B cell (primary cell): ENCODE data around the gene NCK2. TPM values are rescaled to one million over a fixed set of nuclear protein-coding genes. Genes with fewer than 3 reads are reported as not detected.

ENCODE experiments used
- ATAC-seq: fragments of 200-7000 bp; cut with Tn5 transposase; one replicate; pipeline ENCODE4 v1.10.0; 2021; ENCODE audit warnings: low read depth, mild to moderate bottlenecking, moderate number of reproducible peaks, moderate library complexity
- CTCF ChIA-PET: fragments of 350-600 bp; sonication (Branson Sonifier 250); formaldehyde crosslinking; loops from one replicate; lab custom pipeline; 2021; ENCODE audit warnings: antibody characterized with exemption, inconsistent platforms; lab: Charles Lee
- POLR2A ChIA-PET: fragments of 350-600 bp; sonication (Branson Sonifier 250); formaldehyde crosslinking; loops from one replicate; lab custom pipeline; 2021; ENCODE audit warnings: antibody characterized with exemption; lab: Charles Lee
- DNase-seq: peaks from one replicate; pipeline ENCODE4 v3.0.0; 2013
- H2AFZ ChIP-seq: 2 replicates; pipeline ENCODE4 v1.6.1; 2012; ENCODE audit warnings: mild to moderate bottlenecking, low read depth, low read length; ENCODE audit not compliant: insufficient read depth, poor library complexity, severe bottlenecking
- H3K27ac ChIP-seq, 2 donors: 1 replicate in 1 of 2; 2 replicates in 1 of 2; pipeline ENCODE4 v1.5.1; 2012 to 2013; ENCODE audit warnings: low read length in 2 of 2, mild to moderate bottlenecking in 2 of 2, moderate library complexity in 1 of 2
- H3K27me3 ChIP-seq, 4 experiments: fragments of 200-600 bp in 1 of 4; sonication (generic) in 1 of 4; replicated peaks in 1 of 4; 1 replicate in 2 of 4; 2 replicates in 2 of 4; pipeline versions ENCODE4 v1.6.1 to v1.7.0; 2013 to 2016; ENCODE audit warnings: low read length in 3 of 4, mild to moderate bottlenecking in 2 of 4, mixed read lengths in 1 of 4, moderate library complexity in 1 of 4; ENCODE audit not compliant: insufficient read depth in 4 of 4, control insufficient read depth in 3 of 4; ENCODE audit errors: control extremely low read depth in 1 of 4
- H3K36me3 ChIP-seq, 2 experiments: replicated peaks in 1 of 2; 1 replicate in 1 of 2; 2 replicates in 1 of 2; pipeline versions ENCODE4 v1.6.1 to v1.7.1; 2013; ENCODE audit warnings: low read length in 1 of 2; ENCODE audit not compliant: insufficient read depth in 2 of 2, control insufficient read depth in 1 of 2; ENCODE audit errors: control extremely low read depth in 1 of 2, extremely low read depth in 1 of 2
- H3K4me1 ChIP-seq, 2 donors: fragments of 200-600 bp in 1 of 2; sonication (generic) in 1 of 2; 1 replicate in 1 of 2; 2 replicates in 1 of 2; pipeline versions ENCODE4 v1.5.1 to v1.6.1; 2013 to 2017; ENCODE audit warnings: low read length in 2 of 2; ENCODE audit not compliant: control insufficient read depth in 2 of 2, insufficient read depth in 2 of 2
- H3K4me2 ChIP-seq: replicated peaks from 2 replicates; pipeline ENCODE3; 2012; ENCODE audit warnings: mild to moderate bottlenecking, low read depth, low read length; ENCODE audit not compliant: poor library complexity, severe bottlenecking
- H3K4me3 ChIP-seq, 5 experiments: fragments of 200-600 bp in 1 of 5; sonication (generic) in 1 of 5; 1 replicate in 3 of 5; 2 replicates in 2 of 5; pipeline versions ENCODE4 v1.5.1 to v1.7.0; 2011 to 2016; ENCODE audit warnings: low read length in 4 of 5, mild to moderate bottlenecking in 4 of 5, low read depth in 2 of 5, control low read depth in 1 of 5, moderate library complexity in 1 of 5; ENCODE audit not compliant: insufficient read depth in 1 of 5; ENCODE audit errors: control extremely low read depth in 1 of 5, extremely low read depth in 1 of 5
- H3K79me2 ChIP-seq: fragments of 200-600 bp; sonication (generic); one replicate; pipeline ENCODE4 v1.6.0; 2016; ENCODE audit warnings: low read length; ENCODE audit not compliant: control insufficient read depth, insufficient read depth
- H3K9ac ChIP-seq: fragments of 200-600 bp; sonication (generic); 2 replicates; pipeline ENCODE4 v1.6.1; 2017; ENCODE audit warnings: mild to moderate bottlenecking, low read length, moderate library complexity
- H3K9me3 ChIP-seq, 3 donors: one replicate each; pipeline versions ENCODE4 v1.6.1 to v1.7.1; 2013; ENCODE audit warnings: low read length in 2 of 3; ENCODE audit not compliant: control insufficient read depth in 2 of 3, insufficient read depth in 1 of 3; ENCODE audit errors: control extremely low read depth in 1 of 3
- H4K20me1 ChIP-seq: 2 replicates; pipeline ENCODE4 v1.6.0; 2012; ENCODE audit warnings: mild to moderate bottlenecking, low read length; ENCODE audit not compliant: insufficient read depth, control insufficient read depth, poor library complexity, severe bottlenecking
- H3K27ac Mint-ChIP-seq: one replicate; pipeline ENCODE4 v1.8.0; 2021; ENCODE audit warnings: mixed read lengths
- H3K27me3 Mint-ChIP-seq: one replicate; pipeline ENCODE4 v1.8.0; 2021; ENCODE audit warnings: mixed read lengths
- H3K4me1 Mint-ChIP-seq: one replicate; pipeline ENCODE4 v1.8.0; 2021; ENCODE audit warnings: mixed read lengths
- H3K4me3 Mint-ChIP-seq: one replicate; pipeline ENCODE4 v1.8.0; 2021; ENCODE audit warnings: mixed read lengths
- H3K9me3 Mint-ChIP-seq: one replicate; pipeline ENCODE4 v1.8.0; 2022; ENCODE audit warnings: mixed read lengths; ENCODE audit not compliant: insufficient read depth
- CTCF ChIP-seq: fragments of 200-600 bp; IDR thresholded peaks from one replicate; pipeline ENCODE4 v1.8.0; 2022; ENCODE audit warnings: antibody characterized with exemption, mild to moderate bottlenecking
- EZH2 ChIP-seq: IDR thresholded peaks from 2 replicates; pipeline ENCODE4 v1.6.1; 2012; ENCODE audit warnings: borderline replicate concordance, low read depth, mild to moderate bottlenecking, moderate library complexity, low read length; ENCODE audit not compliant: insufficient read depth, poor library complexity, severe bottlenecking
- WGBS: methylation state at CpG from one replicate; pipeline ENCODE4 v1.1.5; 2013; ENCODE audit warnings: missing lambda C conversion rate; ENCODE audit not compliant: insufficient coverage; 5-methylcytosine and 5-hydroxymethylcytosine counted together
- intact Hi-C: fragments of 100-400 bp; cut with micrococcal nuclease; formaldehyde crosslinking; loops from one replicate; pipeline ENCODE4 v1.10.0; 2022
- polyA plus RNA-seq: library from polyadenylated mRNA; depleted of rRNA; stranded (reverse); fragments of >200 nt; gene quantifications from 2 replicates; pipeline ENCODE4 v1.2.3, GENCODE V29; 2012
- total RNA-seq, 2 donors: library from RNA; stranded (reverse); fragments of 120-200 nt in 1 of 2; gene quantifications; 1 replicate in 1 of 2; 2 replicates in 1 of 2; pipeline versions ENCODE4 v1.2.3 to v1.2.4, GENCODE V29; 2013 to 2022

Gene NCK2
- total and polyA plus RNA-seq, 2 donors (not counting 1 experiment from before 2014, with no cell fraction given), result 64.2 to 72.3 TPM

GRCh38 chr2:105731511-105731910, 13.2 kb upstream of the NCK2 start:
- 40% methylated on average over 2 of the region's 4 CpGs for WGBS
- Mint-ChIP-seq H3K9me3 (peaks cover 2% of the 10 kb centered on the region), H3K27ac (peak overlapping the region; percentile 4), H3K4me1 (peaks cover 45% of the 10 kb centered on the region), H3K4me3 (no peak overlapping the region), H3K27me3 (no peaks in the 10 kb centered on the region)
- Histone ChIP-seq H3K4me3 (no peak overlapping the region), H4K20me1 (no peaks in the 10 kb centered on the region), H3K27me3 (no peaks in the 10 kb centered on the region), H3K9me3 (peaks cover 2 to 25% (median 12%) of the 10 kb centered on the region in 3 donors), H3K4me2 (no peak overlapping the region), H3K27ac (no peak overlapping the region), H2AFZ (no peak overlapping the region), H3K9ac (no peak overlapping the region), H3K36me3 (no peaks in the 10 kb centered on the region), H3K4me1 (peaks cover 28 to 32% of the 10 kb centered on the region in 2 donors), H3K79me2 (no peaks in the 10 kb centered on the region)
- intact Hi-C loops, result no loop called here
- DNase-seq (no peak), ATAC-seq (no peak)
- CTCF ChIA-PET, result interaction anchor here (1.2 kb wide), 1 partner anchor 9 kb away, joined by 3 read pairs; no protein-coding TSS in a partner anchor
- TF ChIP-seq EZH2 (no peak), CTCF (no peak)
- POLR2A ChIA-PET, result no interaction called here

GRCh38 chr2:105732101-105732500, 12.6 kb upstream of the NCK2 start:
- no peaks in the 10 kb centered on the region for H3K9me3 Mint-ChIP-seq
- H3K9me3 ChIP-seq, result peaks cover 2 to 20% (median 10%) of the 10 kb centered on the region in 3 donors
- peaks cover 28 to 32% of the 10 kb centered on the region in 2 donors for H3K4me1 ChIP-seq
- H3K4me2 ChIP-seq, result no peak overlapping the region
- ATAC-seq, result no peak
- 94% methylated on average over 4 of the region's 7 CpGs for WGBS
- intact Hi-C loops, result no loop called here
- CTCF ChIA-PET, result interaction anchor here (1.2 kb wide), 1 partner anchor 9 kb away, joined by 3 read pairs; no protein-coding TSS in a partner anchor
- no peaks in the 10 kb centered on the region for H3K27me3 Mint-ChIP-seq
- H3K9ac ChIP-seq, result no peak overlapping the region
- peaks cover 45% of the 10 kb centered on the region for H3K4me1 Mint-ChIP-seq
- POLR2A ChIA-PET, result no interaction called here
- H3K27ac Mint-ChIP-seq, result no peak overlapping the region
- no peaks in the 10 kb centered on the region for H3K36me3 ChIP-seq
- no peak for DNase-seq
- no peak overlapping the region for H3K4me3 Mint-ChIP-seq
- no peaks in the 10 kb centered on the region for H3K79me2 ChIP-seq
- no peak overlapping the region for H3K27ac ChIP-seq
- TF ChIP-seq CTCF (no peak), EZH2 (no peak)
- no peaks in the 10 kb centered on the region for H4K20me1 ChIP-seq
- H3K4me3 ChIP-seq, result no peak overlapping the region
- no peaks in the 10 kb centered on the region for H3K27me3 ChIP-seq
- no peak overlapping the region for H2AFZ ChIP-seq
